CD4-positive, alpha-beta T cell (primary cell): ENCODE results near the gene GRID2. TPM values are rescaled to one million over a fixed set of nuclear protein-coding genes. Genes with fewer than 3 reads are reported as not detected.

Source experiments
- ATAC-seq: fragments of 200-7000 bp; cut with Tn5 transposase; one replicate; pipeline ENCODE4 v1.10.0; 2022; ENCODE audit warnings: mild to moderate bottlenecking; ENCODE audit not compliant: poor library complexity
- CTCF ChIA-PET: fragments of 350-600 bp; sonication (Branson Sonifier 250); formaldehyde crosslinking; loops from one replicate; lab custom pipeline; 2021; ENCODE audit warnings: antibody characterized with exemption, inconsistent platforms; lab: Charles Lee
- POLR2A ChIA-PET: fragments of 350-600 bp; sonication (Branson Sonifier 250); formaldehyde crosslinking; loops from one replicate; lab custom pipeline; 2021; ENCODE audit warnings: antibody characterized with exemption, inconsistent platforms; lab: Charles Lee
- DNase-seq, 14 experiments: peaks; one replicate each; pipeline ENCODE4 v3.0.0-alpha.2; 2013 to 2020; ENCODE audit warnings: mixed read lengths in 2 of 14
- H3K27ac ChIP-seq, 2 donors: one replicate each; pipeline versions ENCODE4 v1.5.1 to v1.7.0; 2013; ENCODE audit warnings: low read length in 2 of 2, low read depth in 1 of 2, mild to moderate bottlenecking in 1 of 2
- H3K27me3 ChIP-seq, 2 experiments: 1 replicate in 1 of 2; 2 replicates in 1 of 2; pipeline versions ENCODE4 v1.6.1 to v1.7.0; 2013; ENCODE audit warnings: low read length in 2 of 2, control low read depth in 1 of 2, mild to moderate bottlenecking in 1 of 2, moderate library complexity in 1 of 2; ENCODE audit not compliant: insufficient read depth in 2 of 2, control insufficient read depth in 1 of 2
- H3K36me3 ChIP-seq: one replicate; pipeline ENCODE4 v1.6.1; 2013; ENCODE audit warnings: low read length, control low read depth; ENCODE audit not compliant: insufficient read depth
- H3K4me1 ChIP-seq: one replicate; pipeline ENCODE4 v1.6.1; 2013; ENCODE audit warnings: low read length, control low read depth; ENCODE audit not compliant: insufficient read depth
- H3K4me3 ChIP-seq: one replicate; pipeline ENCODE4 v1.5.1; 2013; ENCODE audit warnings: mild to moderate bottlenecking, low read length, moderate library complexity
- H3K9me3 ChIP-seq, 2 experiments: 1 replicate in 1 of 2; 2 replicates in 1 of 2; pipeline versions ENCODE4 v1.6.1 to v1.7.0; 2013; ENCODE audit warnings: low read length in 2 of 2, mild to moderate bottlenecking in 2 of 2, control low read depth in 1 of 2, moderate library complexity in 1 of 2; ENCODE audit not compliant: control insufficient read depth in 1 of 2, insufficient read depth in 1 of 2
- H3K27ac Mint-ChIP-seq: one replicate; pipeline ENCODE4 v1.8.0; 2020; ENCODE audit warnings: mixed read lengths
- H3K27me3 Mint-ChIP-seq: one replicate; pipeline ENCODE4 v1.8.0; 2021; ENCODE audit warnings: mixed read lengths
- H3K36me3 Mint-ChIP-seq: one replicate; pipeline ENCODE4 v1.8.0; 2021; ENCODE audit warnings: low read depth, mixed read lengths
- H3K4me1 Mint-ChIP-seq: one replicate; pipeline ENCODE4 v1.8.0; 2021; ENCODE audit warnings: low read depth, mixed read lengths
- H3K4me3 Mint-ChIP-seq: one replicate; pipeline ENCODE4 v1.8.0; 2020; ENCODE audit warnings: mild to moderate bottlenecking, mixed read lengths
- H3K9me3 Mint-ChIP-seq: one replicate; pipeline ENCODE4 v1.8.0; 2020; ENCODE audit warnings: mixed read lengths
- intact Hi-C, 2 experiments: fragments of 100-400 bp; cut with DNase I in 1 of 2; cut with micrococcal nuclease in 1 of 2; formaldehyde crosslinking; loops; one replicate each; pipeline versions ENCODE4 v1.15.1 to v1.9.0; 2023 to 2025; cut with DNase I, micrococcal nuclease
- total RNA-seq, 174 experiments: library from RNA in 2 of 174; stranded (reverse) in 2 of 174; gene quantifications; one replicate each; pipeline ENCODE4 v1.2.3 and lab custom pipeline; 2021 to 2026
- TF ChIP-seq, protein P1 (sequence below): fragments of 200-600 bp; IDR thresholded peaks from one replicate; pipeline ENCODE4 v1.8.0; 2022; ENCODE audit warnings: antibody characterized with exemption, mild to moderate bottlenecking

The GRID2 gene
- total RNA-seq, 2 experiments from 2014 or later: not detected

DNA sequence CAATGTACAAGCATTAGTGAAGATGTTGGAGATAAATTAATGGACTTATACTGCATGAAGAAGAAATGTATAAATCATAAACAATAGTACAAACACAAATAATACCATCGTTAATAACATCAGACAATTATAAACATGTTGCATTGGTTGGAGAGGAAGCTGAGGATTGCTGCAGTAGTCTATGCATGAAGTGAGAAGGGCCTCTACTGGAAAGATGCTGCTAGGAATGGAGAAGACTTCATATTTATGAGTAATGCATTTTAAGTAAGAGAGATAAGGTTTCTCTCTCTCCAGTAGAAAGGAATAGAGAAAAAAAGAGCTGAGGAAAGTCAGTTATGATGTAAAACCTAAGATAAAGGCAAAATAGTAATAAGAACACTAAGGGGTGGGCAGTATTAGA lies 247.8 kb downstream of the GRID2 start:
- Histone ChIP-seq H3K9me3 (peaks cover 0 to 5% of the 10 kb centered on the region in 2 experiments), H3K27me3 (no peaks in the 10 kb centered on the region), H3K36me3 (no peaks in the 10 kb centered on the region), H3K4me1 (no peaks in the 10 kb centered on the region), H3K27ac (no peak overlapping the region), H3K4me3 (no peak overlapping the region)
- H3K36me3 Mint-ChIP-seq: no peaks in the 10 kb centered on the region
- DNase-seq (no peak), ATAC-seq (no peak)
- ChIA-PET CTCF (no interaction called here), POLR2A (no interaction called here)
- H3K4me1 Mint-ChIP-seq: no peaks in the 10 kb centered on the region
- intact Hi-C loops: no loop called here
- no peaks in the 10 kb centered on the region for H3K27me3 Mint-ChIP-seq
- TF ChIP-seq, protein P1, sequence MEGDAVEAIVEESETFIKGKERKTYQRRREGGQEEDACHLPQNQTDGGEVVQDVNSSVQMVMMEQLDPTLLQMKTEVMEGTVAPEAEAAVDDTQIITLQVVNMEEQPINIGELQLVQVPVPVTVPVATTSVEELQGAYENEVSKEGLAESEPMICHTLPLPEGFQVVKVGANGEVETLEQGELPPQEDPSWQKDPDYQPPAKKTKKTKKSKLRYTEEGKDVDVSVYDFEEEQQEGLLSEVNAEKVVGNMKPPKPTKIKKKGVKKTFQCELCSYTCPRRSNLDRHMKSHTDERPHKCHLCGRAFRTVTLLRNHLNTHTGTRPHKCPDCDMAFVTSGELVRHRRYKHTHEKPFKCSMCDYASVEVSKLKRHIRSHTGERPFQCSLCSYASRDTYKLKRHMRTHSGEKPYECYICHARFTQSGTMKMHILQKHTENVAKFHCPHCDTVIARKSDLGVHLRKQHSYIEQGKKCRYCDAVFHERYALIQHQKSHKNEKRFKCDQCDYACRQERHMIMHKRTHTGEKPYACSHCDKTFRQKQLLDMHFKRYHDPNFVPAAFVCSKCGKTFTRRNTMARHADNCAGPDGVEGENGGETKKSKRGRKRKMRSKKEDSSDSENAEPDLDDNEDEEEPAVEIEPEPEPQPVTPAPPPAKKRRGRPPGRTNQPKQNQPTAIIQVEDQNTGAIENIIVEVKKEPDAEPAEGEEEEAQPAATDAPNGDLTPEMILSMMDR: no peak
- no peak overlapping the region for H3K4me3 Mint-ChIP-seq
- no peak overlapping the region for H3K27ac Mint-ChIP-seq
- H3K9me3 Mint-ChIP-seq: no peaks in the 10 kb centered on the region

GRCh38 chr4:92566269-92566668 lies 262.5 kb downstream of the GRID2 start:
- ChIA-PET CTCF (no interaction called here), POLR2A (no interaction called here)
- H3K4me3 Mint-ChIP-seq: no peak overlapping the region
- no peaks in the 10 kb centered on the region for H3K27me3 ChIP-seq
- peaks cover 11% of the 10 kb centered on the region for H3K9me3 Mint-ChIP-seq
- DNase-seq: no peak
- no peaks in the 10 kb centered on the region for H3K36me3 ChIP-seq
- no peak overlapping the region for H3K27ac ChIP-seq
- no peaks in the 10 kb centered on the region for H3K27me3 Mint-ChIP-seq
- peaks cover 0 to 3% of the 10 kb centered on the region in 2 experiments for H3K9me3 ChIP-seq
- no peaks in the 10 kb centered on the region for H3K4me1 ChIP-seq
- H3K4me3 ChIP-seq: no peak overlapping the region
- intact Hi-C loops: no loop called here
- H3K36me3 Mint-ChIP-seq: no peaks in the 10 kb centered on the region
- no peak overlapping the region for H3K27ac Mint-ChIP-seq
- H3K4me1 Mint-ChIP-seq: no peaks in the 10 kb centered on the region
- ATAC-seq: no peak
- TF ChIP-seq, protein P1: no peak

- peaks cover 0 to 7% of the 10 kb centered on the region in 2 experiments for H3K9me3 ChIP-seq
- no peak overlapping the region for H3K27ac ChIP-seq
- no peak overlapping the region for H3K4me3 ChIP-seq
- H3K4me3 Mint-ChIP-seq: no peak overlapping the region
- H3K27me3 Mint-ChIP-seq: no peaks in the 10 kb centered on the region
- peaks cover 3% of the 10 kb centered on the region for H3K9me3 Mint-ChIP-seq
- H3K27me3 ChIP-seq: no peaks in the 10 kb centered on the region
- no peaks in the 10 kb centered on the region for H3K36me3 Mint-ChIP-seq
- intact Hi-C loops: no loop called here
- H3K4me1 ChIP-seq: no peaks in the 10 kb centered on the region
- POLR2A ChIA-PET: no interaction called here
- no peak for ATAC-seq
- no peaks in the 10 kb centered on the region for H3K4me1 Mint-ChIP-seq
- H3K36me3 ChIP-seq: no peaks in the 10 kb centered on the region
- no peak for DNase-seq
- CTCF ChIA-PET: no interaction called here
- TF ChIP-seq, protein P1: no peak
- H3K27ac Mint-ChIP-seq: no peak overlapping the region
Observed at GRCh38 chr4:92580816-92581215, 277.1 kb downstream of the GRID2 start.
